Left renal pelvis (tissue), 4 donors: ENCODE results near the gene MATN1. TPM values are rescaled to one million over a fixed set of nuclear protein-coding genes. Genes with fewer than 3 reads are reported as not detected.

Source experiments
- DNase-seq, 4 donors: peaks; one replicate each; pipeline ENCODE4 v3.0.0-alpha.2; 2013; ENCODE audit warnings: low read depth in 4 of 4, low spot score in 3 of 4
- polyA plus RNA-seq, 4 donors: library from polyadenylated mRNA; unstranded; fragments of 120-200 nt; gene quantifications; one replicate each; pipeline ENCODE4 v1.2.1, GENCODE V29; 2013; ENCODE audit not compliant: insufficient read length in 4 of 4

MATN1 gene
- polyA plus RNA-seq, 4 donors = 0.13 to 0.32 (median 0.31) TPM

DNA sequence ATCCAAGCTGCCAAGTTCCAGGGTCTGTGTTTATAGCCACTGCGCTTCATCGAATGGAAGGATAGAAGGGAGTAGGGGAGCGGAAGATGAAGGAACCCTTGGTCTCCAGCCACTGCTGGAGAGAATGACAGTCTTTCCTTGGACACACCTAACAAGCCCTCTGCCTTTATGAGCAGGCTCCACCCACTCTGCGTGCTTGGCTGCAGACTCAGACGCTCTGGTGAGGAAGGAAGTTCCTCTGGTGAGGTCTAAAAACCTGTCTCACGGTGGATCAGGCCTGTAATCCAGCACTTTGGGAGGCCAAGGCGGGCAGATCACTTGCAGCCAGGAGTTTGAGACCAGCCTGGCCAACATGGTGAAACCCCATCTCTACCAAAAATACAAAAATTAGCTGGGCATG, 55.4 kb downstream of the MATN1 start:
- DNase-seq = no peak

DNA sequence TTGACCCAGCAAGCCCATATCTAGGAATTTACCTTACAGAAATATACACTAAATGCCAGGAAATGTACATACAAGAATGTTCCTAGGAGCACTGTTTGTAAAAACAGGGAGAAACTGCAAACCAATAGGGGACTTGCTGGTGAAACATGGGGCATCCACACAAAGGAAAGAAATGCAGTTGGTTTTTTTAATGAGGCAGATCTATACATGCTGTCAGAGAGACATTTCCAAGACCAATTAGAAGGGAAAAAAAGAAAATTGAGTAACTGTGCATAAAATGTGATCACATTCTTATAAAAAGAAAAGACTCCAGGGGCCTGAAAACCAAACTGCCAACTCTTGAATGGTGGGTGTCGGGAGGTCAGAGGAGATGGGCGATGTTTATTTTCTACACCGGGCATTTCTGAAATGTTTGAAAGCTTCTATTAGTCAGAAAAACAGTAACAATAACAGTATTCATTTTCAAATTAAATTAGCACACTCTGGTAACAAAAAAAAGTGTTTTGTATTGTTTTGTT, 56.6 kb downstream of the MATN1 start:
- DNase-seq = no peak

DNA sequence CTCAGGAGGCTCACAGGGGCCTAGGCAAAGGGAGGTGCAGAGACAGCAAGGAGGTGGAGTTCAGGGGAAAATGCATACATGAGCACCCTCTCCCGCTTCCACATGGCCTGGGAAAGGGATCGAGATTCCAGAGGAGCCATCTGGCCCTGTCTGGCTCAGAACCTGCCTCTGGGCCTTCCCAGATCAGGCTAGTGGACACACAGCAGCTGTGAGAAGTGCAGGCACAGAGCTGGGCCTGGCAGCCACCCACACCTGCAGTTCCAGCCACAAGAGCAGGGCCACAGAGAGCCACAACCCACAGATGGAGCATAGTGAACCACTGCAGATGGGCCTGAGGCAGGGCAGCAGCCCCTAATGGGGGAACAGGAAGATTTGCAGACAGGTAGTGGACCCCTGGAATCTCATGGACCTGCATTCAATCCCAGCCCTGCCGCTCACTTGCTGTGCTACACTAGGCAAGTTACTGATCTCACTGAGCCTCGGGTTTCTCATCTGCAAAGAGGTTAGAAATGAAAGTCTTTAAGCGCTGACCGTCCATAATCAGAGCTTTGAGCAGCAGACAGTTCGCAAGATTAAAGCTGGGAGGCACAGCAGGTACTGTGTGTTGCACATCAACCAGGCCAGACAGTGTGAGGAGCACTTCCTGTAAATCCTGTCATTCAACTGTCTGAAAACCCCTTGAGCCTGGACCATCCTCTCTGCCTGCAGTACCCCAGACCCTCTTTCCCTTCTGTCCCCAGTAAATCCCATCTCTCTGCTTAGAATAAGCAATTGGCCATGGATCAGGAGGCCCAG, 58.0 kb downstream of the MATN1 start:
- DNase-seq = no peak

DNA sequence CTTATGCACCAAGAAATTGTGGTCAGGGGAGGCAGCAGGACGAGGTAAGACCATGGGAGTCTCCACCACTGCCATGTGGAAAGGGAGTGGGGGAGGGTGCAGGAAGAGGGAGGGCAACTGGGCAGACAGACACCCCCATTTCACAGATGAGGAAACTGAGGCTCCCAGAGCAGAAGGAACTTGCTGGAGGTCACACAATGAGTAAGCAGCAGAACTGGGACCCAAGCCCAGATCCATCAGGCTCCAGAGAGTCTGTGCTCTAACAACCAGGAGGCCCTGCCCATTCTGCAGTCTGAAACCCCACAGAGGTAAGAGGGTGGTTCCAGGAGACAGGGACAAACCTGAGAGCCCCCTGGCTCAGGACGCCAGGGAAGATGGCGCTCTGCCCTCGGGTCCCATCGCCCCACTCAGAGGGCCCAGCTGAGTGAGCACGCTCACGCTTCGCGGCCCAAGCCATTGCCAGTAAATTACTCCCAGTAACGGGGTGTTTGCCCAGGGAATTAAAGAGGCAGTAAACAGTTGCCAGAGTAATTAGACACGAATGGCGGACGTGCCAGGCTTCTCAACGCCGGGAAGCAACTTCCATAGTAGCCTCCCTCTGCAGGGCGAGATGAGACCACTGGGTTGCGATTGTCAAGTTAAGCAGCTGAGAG, 59.2 kb downstream of the MATN1 start:
- no peak for DNase-seq

DNA sequence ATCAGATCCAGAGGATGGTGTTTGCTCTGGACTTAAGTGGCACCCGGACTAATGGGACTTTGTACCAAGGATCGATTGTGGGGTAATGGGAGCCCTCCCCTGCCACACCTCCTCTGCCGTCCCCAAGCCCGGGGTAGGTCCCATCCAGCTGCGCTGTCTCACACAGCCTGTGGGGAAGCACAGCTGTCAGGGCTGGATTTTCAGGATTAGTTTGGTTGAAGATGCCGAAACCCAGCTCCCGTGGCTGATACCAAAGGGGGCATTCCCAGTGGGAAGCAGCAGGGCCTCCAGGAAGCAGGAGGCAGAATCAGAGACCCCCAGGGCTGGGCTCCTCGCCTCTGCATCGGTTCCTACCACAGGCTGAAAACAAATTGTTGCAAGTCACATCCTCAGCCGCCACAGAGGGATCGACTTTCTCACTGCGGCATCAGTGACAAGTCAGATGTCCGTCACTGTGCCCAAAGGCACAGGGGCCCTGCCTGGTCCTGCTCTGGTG, 59.7 kb downstream of the MATN1 start:
- no peak for DNase-seq

DNA sequence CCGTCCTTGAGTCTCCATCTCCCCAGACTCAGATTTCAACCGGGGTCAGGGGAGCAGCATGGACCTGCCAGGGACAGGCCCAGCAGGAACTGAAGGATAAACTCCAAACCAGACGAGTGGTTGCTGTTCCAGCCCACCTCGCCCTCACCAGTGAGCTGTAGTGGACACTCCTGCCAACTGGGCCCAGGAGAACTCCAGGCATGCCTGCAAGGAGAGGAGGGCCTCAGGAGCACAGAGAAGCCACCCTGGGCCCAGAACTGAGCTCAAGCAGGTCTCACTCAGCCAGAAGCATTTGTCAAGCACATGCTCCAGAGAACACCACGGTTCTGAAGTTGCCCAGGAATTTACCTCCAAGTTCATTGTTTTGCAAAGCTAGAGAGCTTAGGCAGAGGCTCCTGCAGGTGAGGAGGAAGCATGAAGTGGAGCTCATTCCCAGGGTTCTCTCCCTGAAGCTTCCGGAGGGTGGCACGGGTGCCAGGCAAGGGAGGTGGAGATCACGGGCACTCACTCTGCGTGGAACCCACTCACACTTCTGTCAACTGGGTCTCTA, 61.0 kb downstream of the MATN1 start:
- DNase-seq = no peak

DNA sequence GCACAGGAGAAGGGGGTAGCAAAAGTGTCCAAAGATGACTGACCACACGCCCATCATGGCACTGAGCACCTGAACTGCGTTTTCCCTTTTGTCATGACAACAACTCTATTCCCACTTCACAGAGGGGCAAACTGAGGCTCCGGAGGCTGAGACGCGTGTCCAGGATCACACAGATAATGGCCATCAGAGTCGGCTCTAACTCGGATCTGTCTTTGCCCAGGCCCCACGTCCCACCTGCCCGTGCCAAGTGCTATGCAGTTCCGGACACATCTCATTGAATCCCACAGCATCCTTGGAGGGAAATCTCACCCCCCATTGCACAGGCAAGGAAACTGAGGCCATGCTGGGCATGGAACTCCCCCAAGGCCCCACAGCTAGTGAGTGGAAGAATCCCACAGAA, 62.1 kb downstream of the MATN1 start:
- DNase-seq = no peak

Other genes starting within 250 kb of the MATN1 start
- gene LAPTM5, start 34.2 kb upstream of the MATN1 start, polyA plus RNA-seq = 10 to 100 TPM; 15.8 to 33.0 (median 17.0) TPM
- gene SDC3, start 185.2 kb upstream of the MATN1 start, polyA plus RNA-seq = 10 to 100 TPM; 25.5 to 41.5 (median 28.2) TPM